Adrenal gland (tissue), 5 donors: Measurements from ENCODE around the gene IRF2BP2.
A peak's percentile ranks its signal among the peaks of the same experiment; 100 is the strongest.

ENCODE experiments used
- CTCF ChIP-seq, 6 experiments: fragments of 450-650 bp in 4 of 6; fragments of 200-600 bp in 2 of 6; sonication (generic) in 1 of 6; IDR thresholded peaks; 1 replicate in 5 of 6; 2 replicates in 1 of 6; pipeline versions ENCODE4 v1.5.1 to v1.8.0; 2016 to 2021; ENCODE audit warnings: antibody characterized with exemption in 6 of 6, mild to moderate bottlenecking in 2 of 6, moderate library complexity in 1 of 6
- POLR2A ChIP-seq, 2 donors: fragments of 450-650 bp; IDR thresholded peaks; one replicate each; pipeline ENCODE4 v1.6.1; 2017; ENCODE audit warnings: antibody characterized with exemption in 2 of 2, mild to moderate bottlenecking in 2 of 2, moderate library complexity in 1 of 2
- donor health status: DM: no; HTN: no; CAD: no.

- TF ChIP-seq CTCF (IDR thresholded peaks at IDR 0.05) (peak in 1 of 6 experiments; percentile 4), POLR2A (IDR thresholded peaks at IDR 0.05) (no peak)
Measured at GRCh38 chr1:234584926-234585325, 25.1 kb downstream of the IRF2BP2 start.
